NCI-H748 treated with DMSO at 0.1 percent for 48 hours (cell line): Measurements from ENCODE around the gene RABGGTA.
"Not testable (repeated sequence)": the region's sequence is repeated elsewhere in the genome, so short reads cannot be mapped to it uniquely, and the experiment has no call there.

ENCODE experiments used
- DNase-seq: peaks from one replicate; lab custom pipeline; 2025; lab: John Stamatoyannopoulos, UW

Gene RABGGTA

DNA sequence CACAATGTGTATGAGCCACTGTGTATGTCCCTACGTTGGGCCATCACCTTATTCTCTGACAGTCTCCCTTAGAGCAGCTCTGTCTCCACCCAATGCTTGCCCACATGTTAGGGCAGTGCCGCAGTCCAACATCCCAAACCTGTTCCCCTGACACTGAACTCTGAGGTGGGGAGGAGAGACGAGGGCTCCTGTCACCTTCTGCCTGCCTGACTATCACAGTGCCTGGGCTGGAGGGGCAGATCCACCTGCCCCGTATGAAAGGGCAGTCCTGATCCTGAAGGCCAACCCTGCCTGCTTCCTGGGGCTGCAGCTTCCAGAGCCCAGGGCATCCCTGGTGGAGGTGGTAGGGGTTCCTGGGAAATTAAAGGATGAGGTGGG is 10.6 kb downstream of the RABGGTA start:
- no peak for DNase-seq

DNA sequence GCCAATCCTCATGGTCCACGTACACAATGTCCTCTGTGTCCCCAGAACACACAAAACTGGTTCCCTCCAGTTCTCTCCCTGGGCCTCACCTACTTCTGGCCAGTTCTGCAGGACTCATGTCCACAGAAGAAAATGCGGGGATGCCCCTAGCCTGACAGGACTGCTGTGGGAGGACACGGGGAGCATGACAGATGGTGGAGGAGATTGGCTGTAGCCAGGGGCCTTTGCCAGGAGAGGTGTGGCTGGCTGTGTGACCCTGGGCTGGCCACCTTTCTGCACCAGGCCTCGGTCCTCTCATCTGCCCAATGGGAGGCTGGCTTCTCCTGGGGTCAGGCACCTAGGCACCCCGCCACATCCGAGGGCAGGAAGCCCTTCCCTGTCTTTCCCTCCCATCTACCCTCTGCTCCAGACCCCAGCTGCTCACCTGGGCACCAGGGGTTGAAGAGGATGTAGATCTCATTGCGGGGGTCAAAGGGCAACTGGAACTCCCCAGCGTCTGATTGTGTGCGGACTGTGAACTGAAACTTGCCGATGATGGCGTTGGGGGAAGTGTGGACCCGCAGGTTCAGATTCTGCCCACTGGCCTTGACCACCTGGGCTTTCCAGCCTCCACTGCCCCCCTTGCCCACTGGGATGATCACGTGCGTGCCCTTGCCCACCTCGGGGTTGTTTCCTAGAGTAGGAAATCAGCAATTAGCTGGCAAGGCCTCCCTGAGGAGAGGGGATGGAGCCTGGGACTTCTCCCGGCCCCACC is 11.2 kb downstream of the RABGGTA start:
- DNase-seq, result no peak

DNA sequence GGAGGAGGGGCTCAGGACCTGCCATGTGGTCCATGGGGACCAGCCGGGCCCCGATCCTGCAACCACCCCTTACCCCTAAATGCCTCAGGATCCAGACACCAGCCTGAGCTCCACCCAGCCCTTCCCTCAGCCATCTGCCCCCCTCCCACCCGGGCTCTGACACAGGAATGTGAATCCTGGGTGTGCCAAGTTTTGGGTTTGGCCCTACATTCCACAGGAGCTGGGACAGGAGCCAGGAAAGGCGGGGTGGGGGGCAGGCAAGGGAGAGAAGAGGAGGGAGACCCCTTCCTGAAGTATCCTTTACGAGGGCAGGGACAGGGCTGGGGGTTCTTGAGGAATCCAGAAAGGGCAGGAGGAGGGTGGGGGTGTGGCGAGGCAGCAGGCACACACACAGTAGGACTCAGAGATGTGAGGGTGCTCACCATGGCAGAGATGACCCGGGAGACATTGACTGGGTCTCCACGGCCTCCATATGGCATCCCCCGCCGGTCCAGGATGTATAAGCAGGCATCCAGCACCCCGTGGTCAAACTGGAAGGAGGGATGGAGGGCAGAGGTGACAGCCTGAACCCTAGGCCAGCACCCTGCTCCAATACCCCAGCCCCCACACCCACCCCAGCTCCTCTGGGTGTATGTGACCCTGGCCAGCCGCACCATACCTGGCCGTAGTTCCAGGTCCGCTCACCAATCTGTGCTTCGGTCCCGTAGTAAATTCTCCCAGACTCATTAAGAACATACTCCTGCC is 11.9 kb downstream of the RABGGTA start:
- no peak for DNase-seq

DNA sequence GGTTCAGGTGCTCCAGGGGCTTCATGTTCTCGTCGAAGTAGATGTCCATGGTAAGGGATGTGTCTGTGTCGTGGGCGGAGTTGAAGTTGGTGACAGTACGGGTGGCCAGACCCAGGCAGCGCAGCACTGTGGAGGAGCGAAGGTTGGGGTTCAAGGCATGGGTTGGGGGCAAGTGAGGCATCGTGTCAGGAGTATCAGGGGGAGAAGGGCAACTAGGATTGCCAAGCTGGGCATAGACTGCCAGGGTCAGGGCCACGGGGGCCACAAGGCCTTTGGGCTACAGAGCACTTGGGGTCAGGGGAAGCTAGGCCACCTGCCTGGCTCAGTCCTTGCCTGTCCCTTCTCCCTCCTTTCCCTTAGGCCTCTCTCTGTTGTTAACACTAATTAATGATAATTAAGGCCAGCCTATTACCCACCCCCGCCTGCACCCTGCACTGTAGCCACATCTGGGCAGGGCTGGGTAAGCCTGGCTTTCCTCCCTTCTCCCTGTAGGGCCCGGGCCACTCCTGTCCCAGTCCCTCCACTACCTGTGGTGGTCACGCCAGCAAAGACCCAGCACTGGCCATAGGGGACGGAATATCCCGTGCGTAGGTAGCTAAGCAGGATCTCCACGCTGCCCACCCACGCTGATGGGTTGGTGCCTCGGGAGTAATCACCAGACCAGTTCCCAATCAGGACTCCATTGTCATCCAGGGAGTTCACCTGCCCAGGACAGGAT is 12.7 kb downstream of the RABGGTA start:
- DNase-seq, result no peak

DNA sequence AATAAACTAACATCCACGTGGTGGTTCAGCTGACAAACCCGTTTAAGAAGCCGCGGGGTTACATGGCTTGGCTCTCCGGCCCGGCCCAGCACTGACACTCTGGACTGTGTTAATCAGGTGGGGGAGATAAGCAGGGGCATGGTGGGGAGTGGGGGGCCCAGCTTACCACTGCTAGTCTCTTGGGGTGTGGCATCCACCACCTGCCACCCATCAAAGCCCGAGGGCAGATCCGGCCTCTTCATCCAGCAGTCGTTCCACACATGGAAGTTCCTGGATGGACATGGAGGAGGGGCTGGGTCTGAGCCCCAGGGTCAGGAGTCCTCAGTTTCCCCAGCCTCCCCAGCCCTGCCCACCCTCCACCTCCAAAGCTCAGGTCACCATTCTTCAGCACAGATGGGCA is 13.3 kb downstream of the RABGGTA start:
- no peak for DNase-seq

DNA sequence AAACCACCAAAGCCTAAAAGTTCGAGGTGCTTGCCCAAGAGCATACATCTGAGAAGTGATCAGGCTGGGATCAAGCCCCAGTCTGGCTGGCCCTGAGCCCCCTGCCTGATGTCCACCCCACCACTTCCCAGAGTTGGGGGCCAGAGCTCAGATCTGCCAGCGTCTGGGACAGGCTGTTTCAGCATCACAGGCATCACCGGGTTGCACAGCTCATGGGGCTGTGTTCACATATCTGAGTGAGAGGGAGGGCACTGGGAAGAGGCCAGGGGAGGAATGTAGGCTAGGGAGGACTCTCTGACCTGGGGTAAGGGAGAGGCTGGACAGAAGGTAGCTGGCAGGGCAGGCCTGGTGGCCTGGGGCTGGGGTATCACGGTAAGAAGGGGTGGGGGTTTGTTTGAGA is 14.4 kb downstream of the RABGGTA start:
- no peak for DNase-seq

DNA sequence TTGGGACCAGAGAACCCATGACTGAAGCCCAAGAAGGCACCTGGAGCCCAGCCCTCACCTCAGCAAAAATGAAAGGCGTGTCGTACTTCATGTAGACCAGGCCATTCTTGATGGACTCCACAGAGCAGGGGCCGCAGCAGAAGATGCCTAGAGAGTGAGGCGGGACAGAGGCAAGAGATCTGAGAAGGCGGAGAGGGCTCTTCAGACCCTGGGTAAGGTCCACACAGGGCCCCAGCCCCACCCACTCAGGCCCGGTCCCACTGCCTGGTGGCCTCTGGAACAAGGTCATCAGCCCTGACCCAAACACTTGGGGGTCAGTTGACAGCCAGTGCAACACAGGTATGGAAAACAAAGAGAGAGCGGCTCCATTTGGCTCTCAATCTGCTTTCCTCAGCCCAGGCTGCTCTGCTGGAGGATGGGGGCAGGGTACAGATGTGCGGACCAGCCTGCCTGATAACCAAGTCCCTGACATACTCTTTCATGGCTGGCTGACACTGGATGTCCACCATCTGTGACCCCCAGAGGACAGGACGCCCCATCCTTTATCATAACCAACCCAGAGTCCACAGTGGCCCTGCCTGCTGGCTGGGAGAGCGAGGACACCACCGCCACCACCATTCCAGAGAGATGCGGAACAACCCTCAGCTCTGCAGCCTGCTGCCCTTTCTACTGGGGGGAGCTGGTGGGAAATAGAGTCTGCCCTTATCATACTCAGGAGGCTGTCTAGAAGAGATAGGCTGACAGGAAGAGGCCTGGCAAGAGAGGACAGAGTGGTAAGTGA is 15.3 kb downstream of the RABGGTA start:
- DNase-seq, result no peak

DNA sequence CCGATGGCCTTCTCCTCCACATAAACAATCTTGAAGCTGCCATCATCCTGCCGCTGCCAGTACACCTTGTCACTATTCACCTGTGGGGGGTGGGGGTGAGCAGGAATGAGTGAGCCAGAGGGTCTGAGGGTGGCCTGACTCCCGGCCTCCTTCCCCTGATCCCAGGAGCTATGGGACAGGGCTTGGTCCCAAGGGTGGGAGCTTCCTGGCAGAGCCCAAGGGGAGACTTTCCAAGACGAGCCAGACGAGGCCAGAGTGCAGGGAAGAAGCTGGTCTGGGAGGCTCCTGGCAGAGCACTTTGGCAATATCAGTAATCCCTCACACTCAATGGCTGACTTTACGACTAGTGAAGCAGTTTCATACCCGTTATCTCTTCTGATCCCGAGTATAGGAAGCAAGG is 16.0 kb downstream of the RABGGTA start:
- no peak for DNase-seq

DNA sequence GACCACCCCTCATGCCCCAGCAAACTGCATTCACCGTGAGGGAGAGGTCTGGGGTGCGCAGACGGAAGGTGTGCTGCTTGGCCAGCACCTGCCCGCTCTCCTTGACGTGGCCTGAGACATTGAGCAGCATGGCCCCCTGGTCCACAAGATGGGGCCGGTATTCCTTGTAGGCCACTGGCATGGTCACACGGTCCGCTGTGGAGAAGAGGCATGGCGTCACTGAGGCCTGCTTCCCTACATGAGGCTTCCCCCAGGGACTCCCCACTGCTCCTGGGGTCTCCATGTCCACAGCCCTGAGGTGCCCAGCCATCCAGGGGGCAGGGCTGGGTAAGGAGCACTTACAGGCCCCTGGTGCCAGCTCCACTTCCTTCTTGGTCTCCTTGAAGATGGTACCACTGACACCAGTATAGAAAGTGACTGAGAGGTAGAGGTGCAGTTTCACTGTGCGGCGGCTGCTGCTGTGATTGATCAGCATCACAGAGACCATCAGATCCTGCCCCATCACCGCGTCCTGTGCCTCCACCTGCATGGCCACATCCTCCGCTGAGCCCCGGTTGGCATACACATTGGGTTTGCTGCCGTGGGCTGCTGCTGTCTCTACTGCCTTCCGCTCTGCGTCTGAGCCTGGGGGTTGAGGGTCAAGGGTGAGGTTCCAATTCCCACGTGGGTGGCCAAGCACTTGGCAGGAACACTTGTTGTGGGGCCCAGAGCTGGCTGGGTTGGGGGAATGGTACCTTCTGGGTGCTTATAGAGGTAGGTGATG is 16.6 kb downstream of the RABGGTA start:
- DNase-seq, result no peak

DNA sequence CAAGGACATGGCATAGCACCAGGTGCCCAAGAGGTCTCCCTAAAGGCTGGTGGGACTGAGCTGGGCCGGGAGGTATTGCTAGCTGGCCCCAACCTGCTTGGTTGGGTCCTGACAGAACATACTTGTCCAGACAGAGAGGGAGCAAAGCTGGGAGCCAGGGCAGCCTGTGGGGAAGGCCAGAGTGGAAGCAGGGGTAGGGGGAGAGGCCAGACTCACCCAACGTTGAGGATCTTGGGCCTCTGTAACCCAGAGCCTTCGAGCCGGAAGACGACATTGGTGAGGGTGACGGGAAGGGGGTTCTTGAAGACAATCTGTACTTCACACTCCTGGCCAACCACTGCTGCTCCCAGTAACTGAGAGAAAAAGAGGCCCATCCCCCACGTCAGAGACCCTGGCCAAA is 17.5 kb downstream of the RABGGTA start:
- DNase-seq, result no peak

DNA sequence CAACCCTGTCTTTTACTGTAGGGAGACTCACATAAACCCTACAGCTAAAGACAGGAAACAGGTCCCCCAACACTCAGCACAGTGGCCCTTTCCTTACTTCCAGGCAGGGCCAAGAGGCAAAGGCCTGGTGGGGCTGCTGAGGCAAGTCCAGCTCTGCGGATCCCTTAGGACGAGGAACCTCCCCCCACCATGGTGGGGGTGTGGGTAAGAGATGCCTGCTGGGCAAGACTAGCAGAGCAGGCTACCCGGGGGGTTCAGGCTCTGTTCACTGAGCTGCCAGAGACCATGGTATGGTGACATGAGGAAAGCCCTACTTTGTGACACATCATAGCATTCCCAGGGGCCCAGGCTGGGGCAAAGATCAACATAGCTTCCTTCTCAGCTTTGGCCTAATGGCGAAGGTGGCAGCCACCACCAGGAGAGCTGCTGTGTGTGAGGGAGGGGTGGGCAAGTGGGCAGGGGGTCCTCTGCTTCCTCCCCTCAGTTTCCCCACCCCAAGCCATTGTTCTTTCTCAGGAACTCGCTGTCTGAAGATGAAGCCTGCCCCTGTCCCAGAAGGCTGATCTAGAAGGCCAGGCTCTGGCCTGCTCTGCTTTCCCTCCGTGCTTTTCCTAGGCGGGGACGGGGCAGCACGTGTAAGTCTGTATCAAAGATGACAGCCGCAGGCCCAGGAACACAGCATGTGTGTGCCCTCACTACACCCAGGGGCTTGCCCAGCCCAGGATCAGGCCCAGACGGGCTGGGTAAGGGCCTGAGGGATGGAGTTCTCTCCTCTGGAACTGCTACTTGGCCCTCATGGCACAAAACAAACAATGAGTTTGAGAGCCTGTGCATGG is 18.9 kb downstream of the RABGGTA start:
- no peak for DNase-seq

DNA sequence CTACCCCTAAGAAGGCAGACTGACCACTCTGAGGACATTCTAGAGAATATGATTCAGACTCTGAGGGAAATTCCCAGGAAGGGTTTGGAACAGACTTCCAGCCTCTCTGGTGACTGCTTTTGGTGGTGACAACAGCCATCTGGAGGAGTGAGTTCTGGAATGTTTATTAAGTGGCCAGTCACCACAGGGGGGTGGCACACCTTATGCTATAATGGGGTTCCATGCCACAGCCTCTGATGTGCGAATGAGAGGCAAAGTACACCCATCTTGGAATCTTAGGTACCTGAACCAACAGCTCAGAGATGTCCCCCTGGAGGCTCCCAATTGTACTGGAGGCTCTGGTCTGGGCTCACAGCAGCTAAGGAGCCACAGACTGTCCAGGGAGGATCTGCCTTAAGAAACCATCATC is 19.5 kb downstream of the RABGGTA start:
- DNase-seq, result no peak

DNA sequence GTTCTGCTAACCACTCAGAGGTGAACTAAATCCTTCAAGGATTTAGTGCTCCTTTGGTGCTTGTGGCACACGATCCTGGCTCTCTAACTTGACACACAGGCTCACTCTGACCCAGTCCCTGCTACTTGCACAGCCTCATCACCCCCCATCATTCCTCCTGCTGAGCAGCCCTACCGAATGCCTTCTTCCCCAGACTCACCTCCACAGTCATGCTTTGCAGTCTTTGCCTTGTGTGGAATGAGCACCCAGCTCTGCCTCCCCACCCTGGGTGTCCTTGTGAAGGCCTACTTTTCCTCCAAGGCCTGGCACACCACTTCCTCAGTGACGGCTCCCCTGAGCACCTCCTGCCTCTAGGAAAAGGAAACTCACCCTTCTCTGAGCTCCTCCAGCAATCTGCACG is 21.0 kb downstream of the RABGGTA start:
- DNase-seq, result no peak

DNA sequence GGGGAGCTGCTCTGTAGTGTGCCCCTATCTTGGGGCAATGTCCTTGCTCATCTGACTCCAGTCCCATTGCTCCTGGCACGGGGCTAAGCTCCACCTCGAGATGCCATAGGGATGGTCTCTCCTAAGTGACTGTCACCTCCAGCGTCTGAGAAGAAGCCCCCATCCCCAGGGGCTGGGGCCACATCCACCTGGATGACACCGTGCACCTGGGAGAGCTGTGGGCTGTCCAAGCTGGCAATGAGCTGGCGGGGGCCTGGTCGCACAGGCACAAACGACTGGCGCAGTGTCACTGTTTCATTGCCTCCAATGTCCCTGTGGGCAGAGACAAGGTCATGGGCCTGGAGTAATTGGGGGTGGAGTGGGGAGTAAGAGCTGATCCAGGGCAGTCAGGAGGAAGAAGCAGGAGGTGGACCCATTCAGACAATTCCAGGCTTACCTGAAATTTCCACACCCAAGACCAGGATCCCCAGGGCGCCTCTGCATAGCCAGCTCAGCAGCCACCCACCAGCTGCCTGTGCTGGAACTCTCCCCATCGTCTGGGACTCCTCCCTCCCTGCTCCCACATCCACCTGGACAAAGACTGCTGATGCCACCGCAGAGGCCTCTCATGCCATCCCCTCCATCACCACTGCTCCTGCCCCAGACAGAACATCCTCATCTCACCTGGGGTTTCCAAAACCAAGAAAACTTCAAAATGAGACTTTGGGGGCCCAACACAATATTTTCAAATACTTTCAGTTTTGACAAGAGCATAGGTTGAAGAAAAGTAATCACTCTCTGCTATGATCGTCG is 22.0 kb downstream of the RABGGTA start:
- DNase-seq, result no peak

DNA sequence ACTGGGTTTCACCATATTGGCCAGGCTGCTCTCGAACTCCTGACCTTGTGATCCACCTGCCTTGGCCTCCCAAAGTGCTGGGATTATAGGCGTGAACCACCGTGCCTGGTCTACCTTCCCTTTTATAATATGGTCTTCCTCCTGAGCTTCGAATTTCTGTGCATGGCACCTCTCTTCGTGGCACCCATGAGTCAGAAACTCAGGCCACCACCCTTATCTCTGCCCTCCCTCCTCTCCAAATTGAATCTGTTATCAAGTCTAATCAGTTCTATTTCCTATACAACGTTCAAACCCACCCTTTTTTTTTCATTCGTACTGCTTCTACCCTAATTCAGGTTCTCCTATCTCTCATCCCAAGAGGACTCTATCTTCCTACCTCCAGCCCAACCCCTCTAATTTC is 24.0 kb downstream of the RABGGTA start:
- DNase-seq, result no peak

DNA sequence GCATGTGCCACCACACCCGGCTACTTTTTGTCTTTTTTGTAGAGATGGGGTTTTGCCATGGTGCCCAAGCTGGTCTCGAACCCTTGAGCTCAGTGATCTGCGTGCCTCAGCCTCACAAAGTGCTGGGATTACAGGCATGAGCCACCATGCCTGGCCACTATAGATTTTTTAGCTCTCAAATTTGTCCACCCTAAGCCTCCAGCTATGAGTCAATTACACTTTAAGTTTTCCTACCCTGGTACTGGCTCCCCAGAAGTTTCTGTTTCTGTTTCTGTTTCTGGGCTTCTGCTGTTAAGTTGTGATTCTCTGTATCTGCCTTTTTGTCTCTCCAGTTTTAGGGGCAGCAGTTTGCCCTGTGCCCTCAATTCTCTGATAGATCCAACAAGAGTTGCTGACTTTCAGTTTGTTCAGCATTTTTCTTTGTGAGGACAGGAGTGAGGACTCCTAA is 24.6 kb downstream of the RABGGTA start:
- DNase-seq, result no peak

DNA sequence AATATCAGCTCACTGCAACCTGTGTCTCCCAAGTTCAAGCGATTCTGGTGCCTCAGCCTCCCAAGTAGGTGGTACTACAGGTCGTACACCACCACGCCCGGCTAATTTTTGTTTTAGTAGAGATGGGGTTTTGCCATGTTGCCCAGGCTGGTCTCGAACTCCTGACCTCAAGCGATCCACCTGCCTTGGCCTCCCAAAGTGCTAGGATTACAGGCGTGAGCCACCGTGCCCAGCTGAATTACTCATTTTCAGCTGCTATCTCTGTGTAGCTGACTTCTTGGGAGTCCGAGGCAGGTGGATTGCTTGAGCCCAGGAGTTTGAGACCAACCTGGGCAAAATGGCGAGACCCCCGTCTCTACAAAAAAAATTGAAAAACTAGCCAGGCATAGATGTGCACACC is 26.0 kb downstream of the RABGGTA start:
- not testable (repeated sequence) for DNase-seq

DNA sequence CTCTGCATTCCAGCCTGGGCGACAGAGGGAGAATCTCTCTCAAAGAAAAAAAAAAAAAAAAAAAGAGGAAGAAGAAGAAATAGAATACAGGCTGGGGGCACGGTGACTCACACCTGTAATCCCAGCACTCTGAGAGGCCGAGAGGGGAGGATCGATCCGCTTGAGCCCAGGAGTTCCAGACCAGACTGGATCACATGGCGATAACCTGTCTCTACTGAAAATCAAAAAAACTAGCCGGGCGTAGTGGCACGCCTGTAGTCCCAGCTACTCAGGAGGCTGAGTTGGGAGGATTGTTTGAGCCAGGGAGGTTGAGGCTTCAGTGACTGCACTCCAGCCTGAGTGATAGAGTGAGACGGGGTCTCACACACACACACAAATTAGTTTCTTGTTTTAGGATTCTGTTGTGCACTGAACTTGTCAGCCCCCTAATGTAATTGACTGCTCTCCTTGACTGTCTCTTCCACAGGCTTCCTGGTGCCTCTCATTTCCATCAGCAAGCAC is 28.0 kb downstream of the RABGGTA start:
- DNase-seq, result no peak

DNA sequence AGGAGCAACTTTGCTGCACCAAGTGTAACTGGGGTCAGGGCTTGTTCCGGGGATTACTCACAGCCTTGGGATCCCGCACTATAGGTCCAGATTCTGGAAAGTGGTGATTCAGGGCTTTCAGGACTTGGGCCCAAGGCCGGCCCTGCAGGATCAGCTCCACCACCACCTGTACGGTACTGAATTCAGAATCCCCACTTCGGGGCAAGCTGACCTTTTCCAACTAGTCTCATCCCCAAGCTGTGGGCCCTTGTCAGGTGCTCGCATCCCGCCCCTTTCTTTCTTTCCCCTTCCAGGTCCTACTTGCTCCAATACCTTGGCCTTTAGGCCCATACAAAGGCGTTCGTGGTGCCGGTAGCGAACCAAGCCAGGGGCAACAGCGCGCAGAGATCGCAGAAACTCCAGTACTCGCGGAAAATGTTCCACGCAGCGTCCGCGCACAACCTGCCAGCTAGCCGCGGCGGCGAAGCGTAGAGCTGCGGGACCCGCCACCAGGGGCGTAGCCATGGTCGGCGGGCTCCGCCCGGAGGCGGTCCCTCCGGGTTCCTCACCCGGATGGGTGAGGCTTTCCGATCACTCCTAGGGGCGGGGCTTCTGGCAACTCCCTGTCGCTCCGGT is 29.5 kb downstream of the RABGGTA start:
- peak; percentile 97 for DNase-seq
